HPDE6-E6E7 (cell line): ENCODE results near the gene ITPR2.

Experiments
- DNase-seq: peaks from one replicate; pipeline ENCODE4 v3.0.0; 2011; ENCODE audit warnings: missing footprints; ENCODE audit errors: extremely low spot score

ITPR2 gene

DNA sequence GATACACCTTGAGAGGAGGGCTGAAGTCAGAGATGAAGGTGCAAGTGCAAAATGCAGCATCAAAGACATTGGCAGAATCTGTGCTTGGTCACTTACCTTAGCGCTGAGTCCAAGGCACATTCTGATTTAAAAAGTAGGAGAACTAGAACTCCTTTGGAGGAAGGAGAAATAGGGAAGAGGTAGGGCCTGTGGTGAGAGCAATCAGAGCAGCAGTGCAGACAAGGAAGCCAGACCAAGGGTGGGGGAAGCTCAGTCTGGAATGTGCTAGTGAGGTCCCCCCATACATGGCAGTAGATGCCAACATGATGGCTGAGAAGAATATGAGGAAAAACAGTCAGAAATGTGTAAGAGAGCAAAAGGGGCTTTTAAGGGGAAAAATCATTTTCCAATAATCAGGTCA is 431.1 kb downstream of the ITPR2 start:
- DNase-seq: no peak

DNA sequence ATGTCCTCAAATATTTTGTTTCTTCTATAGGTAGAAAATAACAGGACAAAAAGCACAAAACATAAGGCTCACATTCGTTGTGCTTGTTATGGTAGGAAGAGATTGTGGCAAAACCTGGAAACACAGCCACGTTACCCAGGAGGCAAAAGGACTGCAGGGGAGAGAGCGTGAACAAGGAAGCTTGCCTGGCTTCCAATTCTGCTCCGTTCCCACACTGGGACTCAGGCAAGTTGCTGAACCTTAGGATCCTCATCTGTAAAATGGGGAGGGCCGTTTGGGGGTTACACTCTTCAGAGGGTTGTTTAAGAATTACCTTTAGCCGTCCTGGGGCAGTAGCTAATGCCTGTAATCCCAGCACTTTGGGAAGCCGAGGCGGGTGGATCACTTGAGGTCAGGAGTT is 432.4 kb downstream of the ITPR2 start:
- DNase-seq: no peak

GRCh38 chr12:26399381-26399780 is 433.6 kb downstream of the ITPR2 start:
- DNase-seq: no peak

- DNase-seq: no peak
These were observed 436.6 kb downstream of the ITPR2 start for GRCh38 chr12:26396402-26396801.

GRCh38 chr12:26389343-26389742 is 443.7 kb downstream of the ITPR2 start:
- no peak for DNase-seq

GRCh38 chr12:26384536-26384935 is 448.5 kb downstream of the ITPR2 start:
- DNase-seq: no peak

- no peak for DNase-seq
These were observed 450.0 kb downstream of the ITPR2 start for GRCh38 chr12:26383041-26383440.

GRCh38 chr12:26380897-26381296 is 452.1 kb downstream of the ITPR2 start:
- DNase-seq: no peak

DNA sequence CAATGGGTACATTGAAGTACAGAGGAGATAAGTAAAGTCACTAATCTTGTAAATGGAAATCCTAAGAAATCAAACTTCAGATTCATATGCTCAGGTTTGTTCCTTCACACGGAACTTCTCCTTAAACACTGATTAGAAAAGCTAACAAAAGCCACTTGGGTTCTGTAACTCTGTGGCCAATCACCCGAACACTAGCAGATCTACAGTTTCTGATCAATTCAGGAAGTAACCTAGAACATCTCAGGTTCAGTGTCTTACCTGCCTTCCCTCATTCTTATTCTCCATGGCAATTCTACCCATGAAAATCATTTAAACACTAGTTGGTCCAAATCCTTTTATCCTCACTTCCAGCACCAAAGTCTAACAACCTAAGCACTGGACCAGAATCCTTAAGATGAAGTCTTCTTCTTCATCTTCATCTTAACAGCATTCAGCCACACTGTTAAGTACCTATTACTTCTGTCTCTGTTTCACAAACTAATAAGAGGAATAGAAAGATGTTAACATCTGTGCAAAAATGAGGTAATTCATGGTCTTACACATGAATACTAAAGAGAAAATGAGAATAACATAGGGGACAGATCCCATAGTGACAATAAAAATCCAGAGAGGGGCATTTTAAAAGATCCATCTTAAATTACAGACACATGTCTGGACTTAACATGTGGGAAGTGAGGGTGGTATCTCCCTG is 453.1 kb downstream of the ITPR2 start:
- DNase-seq: no peak

DNA sequence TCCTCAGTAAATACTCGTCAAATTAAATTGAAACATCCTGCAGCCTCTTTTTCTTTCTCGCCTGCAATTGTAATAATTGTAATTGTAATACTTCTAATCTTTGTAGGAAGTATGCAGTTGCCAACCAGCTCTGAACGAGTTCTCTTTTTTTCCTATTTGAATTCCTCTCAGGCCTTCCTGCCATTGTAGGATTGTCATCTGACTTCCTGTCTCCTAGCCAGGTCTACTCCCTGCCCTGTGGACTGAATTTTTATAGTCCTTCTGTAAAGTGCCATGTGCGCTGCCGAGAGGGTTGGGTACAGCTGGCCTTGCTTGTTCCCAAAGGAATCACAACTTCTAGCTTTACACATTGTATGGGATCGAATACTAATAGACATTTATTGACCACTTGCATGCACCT is 454.3 kb downstream of the ITPR2 start:
- DNase-seq: no peak

DNA sequence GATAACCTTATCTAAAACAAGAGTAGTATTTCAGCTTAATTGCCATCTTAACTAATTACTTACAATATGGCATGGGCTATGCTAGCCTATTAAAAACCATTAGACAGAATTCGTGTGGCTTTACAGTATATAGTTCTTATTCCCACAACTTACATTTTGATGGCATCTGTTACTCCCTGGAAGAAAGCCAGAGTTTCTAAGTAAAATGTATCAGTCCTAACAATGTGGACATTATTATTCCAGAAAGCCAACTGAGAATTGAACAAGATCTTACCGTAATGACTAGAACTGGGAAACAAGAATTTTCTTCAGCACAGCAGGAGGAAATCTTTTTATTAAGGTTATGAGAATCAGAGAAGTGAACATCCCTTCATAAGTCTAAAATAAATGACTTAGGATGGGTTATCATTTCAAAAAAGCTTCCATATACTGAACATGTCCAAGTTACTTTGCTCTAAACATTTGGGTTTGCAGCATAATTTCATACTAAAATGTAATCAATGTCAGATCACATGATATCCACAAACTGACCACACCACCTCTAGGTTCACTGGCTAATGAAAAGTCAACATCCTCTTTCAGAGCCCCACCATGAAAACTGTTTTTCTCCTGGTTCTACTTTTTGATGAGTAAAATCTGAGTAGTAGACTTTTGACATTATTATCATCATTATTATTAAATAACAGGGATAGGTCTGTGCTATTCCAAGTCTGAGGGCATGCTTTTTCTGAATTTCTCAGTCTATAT is 457.9 kb downstream of the ITPR2 start:
- no peak for DNase-seq

GRCh38 chr12:26373606-26374495 is 459.1 kb downstream of the ITPR2 start:
- peak; percentile 70 for DNase-seq

DNA sequence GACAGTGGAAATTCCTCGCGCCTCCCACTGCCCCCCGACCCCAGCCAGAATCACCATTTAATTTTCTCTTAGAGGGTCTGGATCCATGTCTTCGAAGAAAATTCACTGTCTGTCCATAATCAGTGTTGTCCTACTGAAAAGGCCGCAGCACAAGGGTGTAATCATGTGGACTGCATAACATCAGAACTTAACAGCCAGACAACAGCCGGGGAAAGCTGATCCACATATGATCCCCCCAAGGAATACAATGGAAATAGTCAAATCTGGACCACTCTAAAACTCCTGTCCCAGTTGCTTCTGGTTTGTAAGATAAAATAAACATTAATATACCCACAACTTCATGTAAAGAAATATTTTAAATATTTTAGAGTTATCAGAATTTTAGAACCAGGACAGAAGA is 460.1 kb downstream of the ITPR2 start:
- no peak for DNase-seq

DNA sequence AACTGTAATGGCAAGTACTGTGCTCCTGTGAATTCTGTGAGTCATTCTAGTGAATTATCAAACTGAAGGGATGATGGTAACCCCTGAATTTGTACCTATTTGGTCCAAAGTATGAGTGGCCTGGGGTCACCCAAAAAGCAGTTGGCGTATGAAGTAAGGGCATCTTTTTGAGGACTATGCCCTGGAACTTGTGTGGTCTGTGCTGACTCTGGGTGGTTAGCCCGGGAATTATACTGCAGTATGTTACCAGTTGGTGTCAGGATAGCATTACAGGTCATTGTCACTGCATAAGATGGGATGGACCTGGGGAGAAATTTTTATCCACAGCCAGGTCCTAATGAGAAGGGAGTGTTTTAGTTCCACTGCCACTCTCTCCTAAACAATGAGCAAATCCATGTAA is 462.9 kb downstream of the ITPR2 start:
- DNase-seq: no peak

- DNase-seq: peak; percentile 49
These were observed 463.4 kb downstream of the ITPR2 start for GRCh38 chr12:26369588-26369987.

- no peak for DNase-seq
These were observed 464.8 kb downstream of the ITPR2 start for GRCh38 chr12:26367991-26368730.

DNA sequence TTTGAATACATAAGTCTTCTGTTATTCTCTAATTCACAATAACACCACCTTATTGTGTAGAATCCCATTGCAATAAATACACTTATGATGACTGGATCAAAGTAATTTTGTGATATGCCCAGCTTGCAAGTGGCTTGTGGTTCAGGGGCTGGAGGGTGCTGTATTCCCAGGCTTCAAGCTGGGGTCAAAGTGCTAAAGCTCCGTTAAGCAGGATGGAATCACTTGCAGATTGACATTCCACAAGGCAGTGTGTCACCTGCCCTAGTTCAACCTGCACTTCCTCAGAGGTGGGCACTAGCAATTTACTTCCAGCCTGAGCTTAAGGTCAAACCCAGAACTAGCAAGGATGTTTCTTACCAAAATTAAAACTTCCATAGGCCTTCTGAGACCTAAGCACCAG is 471.0 kb downstream of the ITPR2 start:
- no peak for DNase-seq

DNA sequence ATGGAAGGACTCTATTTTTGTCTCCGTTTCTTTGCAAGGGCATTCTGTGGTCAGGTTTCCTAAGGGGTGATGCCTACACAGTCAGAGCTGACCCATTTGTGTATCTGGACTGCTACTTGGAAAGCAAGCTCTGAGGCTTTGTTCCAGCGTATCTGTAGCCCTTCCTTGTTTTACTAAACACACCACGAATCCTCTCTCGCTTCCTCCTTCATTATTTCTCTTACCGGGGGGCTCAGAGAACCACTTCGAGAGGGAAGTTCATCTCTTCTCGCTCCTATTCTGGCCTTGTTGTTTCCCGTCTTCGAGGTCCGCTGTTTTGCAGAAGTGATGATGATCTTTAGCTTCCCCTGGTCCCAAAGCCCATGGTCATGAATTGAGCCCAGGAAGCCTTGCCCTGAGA is 472.9 kb downstream of the ITPR2 start:
- DNase-seq: no peak

GRCh38 chr12:26359576-26359975 is 473.4 kb downstream of the ITPR2 start:
- DNase-seq: no peak

GRCh38 chr12:26358651-26359050 is 474.3 kb downstream of the ITPR2 start:
- no peak for DNase-seq

GRCh38 chr12:26347300-26347699 is 485.7 kb downstream of the ITPR2 start:
- no peak for DNase-seq

DNA sequence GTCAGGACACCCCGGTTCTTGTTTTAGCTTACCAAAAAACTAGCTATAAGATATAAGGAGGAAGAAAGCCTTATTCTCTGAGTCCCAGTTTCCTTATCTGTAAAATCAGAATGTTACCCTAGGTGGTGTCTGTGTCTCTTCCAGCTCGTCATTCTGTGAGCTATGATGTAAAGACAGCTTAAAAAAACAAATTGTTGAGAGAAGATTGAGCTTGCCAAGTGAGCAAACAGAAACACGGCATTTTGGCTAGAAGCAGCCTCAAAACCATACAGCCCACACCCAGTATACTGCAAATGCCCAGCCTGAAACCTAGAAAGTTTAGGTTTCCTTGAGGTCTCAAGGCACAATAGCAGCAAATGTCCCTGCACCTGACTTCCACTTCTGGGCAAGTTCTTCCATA is 486.3 kb downstream of the ITPR2 start:
- no peak for DNase-seq
